CD14-positive monocyte (primary cell): ENCODE results near the gene FBXW7. TPM values are rescaled to one million over a fixed set of nuclear protein-coding genes. Genes with fewer than 3 reads are reported as not detected.

Source experiments
- DNase-seq, 3 donors: peaks; one replicate each; pipeline ENCODE4 v3.0.0-alpha.2; 2011 to 2022
- H2AFZ ChIP-seq: 2 replicates; pipeline ENCODE4 v1.6.0; 2012; ENCODE audit warnings: mild to moderate bottlenecking, low read depth, low read length, inconsistent platforms; ENCODE audit not compliant: insufficient read depth, poor library complexity, severe bottlenecking
- H3K27ac ChIP-seq, 2 donors: 1 replicate in 1 of 2; 2 replicates in 1 of 2; pipeline ENCODE4 v1.5.1; 2012 to 2013; ENCODE audit warnings: low read length in 2 of 2, control low read depth in 1 of 2, inconsistent platforms in 1 of 2, low read depth in 1 of 2, mild to moderate bottlenecking in 1 of 2
- H3K27me3 ChIP-seq, 2 donors: one replicate each; pipeline versions ENCODE4 v1.6.0 to v1.6.1; 2011 to 2013; ENCODE audit warnings: low read length in 2 of 2; ENCODE audit not compliant: control insufficient read depth in 2 of 2, insufficient read depth in 2 of 2
- H3K36me3 ChIP-seq, 2 donors: replicated peaks in 1 of 2; 1 replicate in 1 of 2; 2 replicates in 1 of 2; pipeline versions ENCODE4 v1.5.1 to v1.6.1; 2012 to 2013; ENCODE audit warnings: low read length in 2 of 2, control low read depth in 1 of 2, inconsistent platforms in 1 of 2, mild to moderate bottlenecking in 1 of 2; ENCODE audit not compliant: insufficient read depth in 2 of 2, control insufficient read depth in 1 of 2
- H3K4me1 ChIP-seq, 2 donors: 1 replicate in 1 of 2; 2 replicates in 1 of 2; pipeline versions ENCODE4 v1.5.1 to v1.6.1; 2012 to 2013; ENCODE audit warnings: low read length in 2 of 2, control low read depth in 1 of 2, inconsistent platforms in 1 of 2, mild to moderate bottlenecking in 1 of 2, moderate library complexity in 1 of 2; ENCODE audit not compliant: insufficient read depth in 2 of 2, control insufficient read depth in 1 of 2
- H3K4me2 ChIP-seq: replicated peaks from 2 replicates; pipeline ENCODE3; 2012; ENCODE audit warnings: low read length, moderate library complexity, mild to moderate bottlenecking; ENCODE audit not compliant: poor library complexity, severe bottlenecking; ENCODE audit errors: extremely low read depth
- H3K4me3 ChIP-seq, 3 experiments: fragments of 200-600 bp in 1 of 3; sonication (generic) in 1 of 3; replicated peaks in 1 of 3; 1 replicate in 2 of 3; 2 replicates in 1 of 3; pipeline ENCODE4 v1.5.1; 2011 to 2013; ENCODE audit warnings: low read length in 3 of 3, mild to moderate bottlenecking in 3 of 3, control low read depth in 2 of 3, low read depth in 2 of 3, inconsistent platforms in 1 of 3, moderate library complexity in 1 of 3
- H3K79me2 ChIP-seq: 2 replicates; pipeline ENCODE4 v1.6.0; 2012; ENCODE audit warnings: mild to moderate bottlenecking, control low read depth, inconsistent platforms, low read length, moderate library complexity; ENCODE audit not compliant: insufficient read depth
- H3K9ac ChIP-seq: 2 replicates; pipeline ENCODE4 v1.6.0; 2017; ENCODE audit warnings: low read length, mild to moderate bottlenecking; ENCODE audit not compliant: insufficient read depth, poor library complexity, severe bottlenecking
- H3K9me3 ChIP-seq, 2 donors: replicated peaks in 1 of 2; 1 replicate in 1 of 2; 2 replicates in 1 of 2; pipeline versions ENCODE4 v1.5.1 to v1.6.1; 2012 to 2013; ENCODE audit warnings: low read length in 2 of 2, control low read depth in 1 of 2; ENCODE audit not compliant: control insufficient read depth in 1 of 2, insufficient read depth in 1 of 2
- H4K20me1 ChIP-seq: 2 replicates; pipeline ENCODE4 v1.6.0; 2012; ENCODE audit warnings: mild to moderate bottlenecking, low read length, control low read depth, moderate library complexity; ENCODE audit not compliant: insufficient read depth
- H3K27ac Mint-ChIP-seq, 7 donors: one replicate each; pipeline ENCODE4 v1.8.0; 2020; ENCODE audit warnings: mild to moderate bottlenecking in 7 of 7, mixed read lengths in 7 of 7, moderate library complexity in 6 of 7, inconsistent platforms in 2 of 7
- H3K27me3 Mint-ChIP-seq, 3 donors: one replicate each; pipeline ENCODE4 v1.8.0; 2021 to 2022; ENCODE audit warnings: low read depth in 3 of 3, mild to moderate bottlenecking in 3 of 3, mixed read lengths in 3 of 3, moderate library complexity in 3 of 3, inconsistent platforms in 1 of 3
- H3K36me3 Mint-ChIP-seq, 2 donors: one replicate each; pipeline ENCODE4 v1.8.0; 2020; ENCODE audit warnings: mixed read lengths in 2 of 2, inconsistent platforms in 1 of 2, mild to moderate bottlenecking in 1 of 2
- H3K4me1 Mint-ChIP-seq: one replicate; pipeline ENCODE4 v1.8.0; 2020; ENCODE audit warnings: mild to moderate bottlenecking, mixed read lengths
- H3K4me3 Mint-ChIP-seq, 2 donors: one replicate each; pipeline ENCODE4 v1.8.0; 2020; ENCODE audit warnings: mild to moderate bottlenecking in 2 of 2, mixed read lengths in 2 of 2, moderate library complexity in 1 of 2
- H3K9me3 Mint-ChIP-seq, 7 donors: one replicate each; pipeline ENCODE4 v1.8.0; 2020 to 2022; ENCODE audit warnings: mixed read lengths in 7 of 7, mild to moderate bottlenecking in 6 of 7, moderate library complexity in 6 of 7, inconsistent platforms in 2 of 7
- WGBS: methylation state at CpG from one replicate; pipeline ENCODE4 v1.1.5; 2013; ENCODE audit warnings: missing lambda C conversion rate; ENCODE audit not compliant: insufficient coverage; 5-methylcytosine and 5-hydroxymethylcytosine counted together
- intact Hi-C, 2 donors: fragments of 100-400 bp; cut with micrococcal nuclease; formaldehyde crosslinking; loops; one replicate each; pipeline versions ENCODE4 v1.15.0 to v1.15.1; 2023
- polyA plus RNA-seq, 3 donors: library from polyadenylated mRNA; depleted of rRNA in 1 of 3; unstranded in 2 of 3; stranded (reverse) in 1 of 3; fragments of 300-500 nt in 2 of 3; fragments of >200 nt in 1 of 3; fragmentation: Illumina TruSeq in 2 of 3; gene quantifications; 1 replicate in 2 of 3; 2 replicates in 1 of 3; pipeline ENCODE4 v1.2.3, GENCODE V29; 2012 to 2021
- TF ChIP-seq, protein P1 (sequence below): fragments of 200-600 bp; IDR thresholded peaks from one replicate; pipeline ENCODE4 v1.8.0; 2022; ENCODE audit warnings: antibody characterized with exemption, mild to moderate bottlenecking

Gene FBXW7
- polyA plus RNA-seq, 3 donors, result 25.1 to 44.9 (median 35.6) TPM

DNA sequence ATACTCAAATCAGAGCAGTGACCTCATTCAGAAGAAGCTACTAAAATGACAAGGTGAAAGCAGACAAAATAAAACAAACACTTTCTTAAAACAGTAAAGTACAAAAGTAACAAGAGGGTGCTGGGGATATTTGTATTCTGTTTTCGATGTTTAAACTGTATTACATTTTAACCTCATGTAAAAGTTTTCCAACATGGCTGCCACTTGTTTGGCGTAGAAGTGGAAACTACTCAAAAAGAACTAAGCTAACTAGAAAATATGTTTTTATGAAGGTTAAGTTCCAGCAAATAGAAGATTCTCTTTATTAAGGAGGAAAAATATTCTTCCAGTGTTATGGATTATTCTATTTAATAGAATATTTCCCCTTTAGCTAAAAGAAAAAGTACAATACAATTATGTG lies 155.0 kb downstream of the FBXW7 start:
- Histone ChIP-seq H2AFZ (no peak overlapping the region), H4K20me1 (peaks cover 84% of the 10 kb centered on the region), H3K9ac (no peak overlapping the region), H3K27ac (no peak overlapping the region), H3K4me1 (no peaks in the 10 kb centered on the region), H3K9me3 (no peaks in the 10 kb centered on the region), H3K4me3 (no peak overlapping the region), H3K79me2 (peaks cover 21% of the 10 kb centered on the region), H3K4me2 (no peak overlapping the region), H3K27me3 (no peaks in the 10 kb centered on the region), H3K36me3 (no peaks in the 10 kb centered on the region)
- no peak overlapping the region for H3K27ac Mint-ChIP-seq
- no peak for DNase-seq
- TF ChIP-seq, protein P1, sequence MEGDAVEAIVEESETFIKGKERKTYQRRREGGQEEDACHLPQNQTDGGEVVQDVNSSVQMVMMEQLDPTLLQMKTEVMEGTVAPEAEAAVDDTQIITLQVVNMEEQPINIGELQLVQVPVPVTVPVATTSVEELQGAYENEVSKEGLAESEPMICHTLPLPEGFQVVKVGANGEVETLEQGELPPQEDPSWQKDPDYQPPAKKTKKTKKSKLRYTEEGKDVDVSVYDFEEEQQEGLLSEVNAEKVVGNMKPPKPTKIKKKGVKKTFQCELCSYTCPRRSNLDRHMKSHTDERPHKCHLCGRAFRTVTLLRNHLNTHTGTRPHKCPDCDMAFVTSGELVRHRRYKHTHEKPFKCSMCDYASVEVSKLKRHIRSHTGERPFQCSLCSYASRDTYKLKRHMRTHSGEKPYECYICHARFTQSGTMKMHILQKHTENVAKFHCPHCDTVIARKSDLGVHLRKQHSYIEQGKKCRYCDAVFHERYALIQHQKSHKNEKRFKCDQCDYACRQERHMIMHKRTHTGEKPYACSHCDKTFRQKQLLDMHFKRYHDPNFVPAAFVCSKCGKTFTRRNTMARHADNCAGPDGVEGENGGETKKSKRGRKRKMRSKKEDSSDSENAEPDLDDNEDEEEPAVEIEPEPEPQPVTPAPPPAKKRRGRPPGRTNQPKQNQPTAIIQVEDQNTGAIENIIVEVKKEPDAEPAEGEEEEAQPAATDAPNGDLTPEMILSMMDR, result no peak
- H3K9me3 Mint-ChIP-seq, result no peaks in the 10 kb centered on the region
- intact Hi-C loops, result no loop called here
- H3K4me1 Mint-ChIP-seq, result peaks cover 4% of the 10 kb centered on the region
- peaks cover 4 to 9% of the 10 kb centered on the region in 2 donors for H3K36me3 Mint-ChIP-seq
- no CpG with 5 or more reads among the region's 2 CpGs for WGBS
- no peak overlapping the region for H3K4me3 Mint-ChIP-seq
- H3K27me3 Mint-ChIP-seq, result no peaks in the 10 kb centered on the region

DNA sequence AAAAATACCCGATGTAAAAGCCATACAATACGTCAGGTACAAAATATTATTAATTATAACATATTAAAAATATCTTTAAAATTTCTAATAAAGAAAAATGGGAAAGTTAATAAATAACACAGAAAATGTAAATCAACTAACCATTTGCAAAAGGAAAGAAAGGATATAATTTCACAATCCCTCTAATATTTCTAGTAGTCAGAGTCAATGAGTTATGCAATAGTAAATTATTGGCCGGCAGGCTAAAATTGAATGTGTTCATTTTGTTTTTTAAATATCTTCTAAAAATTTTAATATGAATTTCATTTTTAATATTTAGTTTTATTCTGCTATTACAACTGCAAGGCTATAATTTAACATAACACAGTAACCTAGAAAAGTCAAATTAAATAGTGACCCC lies 155.7 kb downstream of the FBXW7 start:
- Histone ChIP-seq H3K4me2 (no peak overlapping the region), H3K27me3 (no peaks in the 10 kb centered on the region), H3K9ac (no peak overlapping the region), H3K4me1 (no peaks in the 10 kb centered on the region), H3K27ac (no peak overlapping the region), H3K36me3 (no peaks in the 10 kb centered on the region), H3K79me2 (peaks cover 16% of the 10 kb centered on the region), H3K9me3 (no peaks in the 10 kb centered on the region), H3K4me3 (no peak overlapping the region), H2AFZ (no peak overlapping the region), H4K20me1 (peaks cover 81% of the 10 kb centered on the region)
- TF ChIP-seq, protein P1, result no peak
- H3K27ac Mint-ChIP-seq, result no peak overlapping the region
- no peaks in the 10 kb centered on the region for H3K27me3 Mint-ChIP-seq
- peaks cover 4 to 9% of the 10 kb centered on the region in 2 donors for H3K36me3 Mint-ChIP-seq
- intact Hi-C loops, result no loop called here
- peaks cover 4% of the 10 kb centered on the region for H3K4me1 Mint-ChIP-seq
- no peaks in the 10 kb centered on the region for H3K9me3 Mint-ChIP-seq
- no CpG with 5 or more reads among the region's 3 CpGs for WGBS
- no peak for DNase-seq
- no peak overlapping the region for H3K4me3 Mint-ChIP-seq
